Activated CD8-positive, alpha-beta memory T cell treated with anti-CD3 and anti-CD28 coated beads for 4 hours (primary cell): ENCODE results near the gene NELL2.
"Not testable (repeated sequence)": the region's sequence is repeated elsewhere in the genome, so short reads cannot be mapped to it uniquely, and the experiment has no call there.

Source experiments
- DNase-seq, 2 donors: peaks; one replicate each; pipeline ENCODE4 v3.0.0-alpha.2; 2020; ENCODE audit warnings: low read depth in 2 of 2

The NELL2 gene

GRCh38 chr12:44696542-44696941 is 179.6 kb downstream of the NELL2 start:
- no peak for DNase-seq

- no peak for DNase-seq
Measured at GRCh38 chr12:44694017-44694416, 182.1 kb downstream of the NELL2 start.

GRCh38 chr12:44689587-44689986 is 186.5 kb downstream of the NELL2 start:
- DNase-seq, result no peak

- not testable (repeated sequence) for DNase-seq
Measured at GRCh38 chr12:44686821-44687432, 189.2 kb downstream of the NELL2 start.

- DNase-seq, result no peak
Measured at GRCh38 chr12:44677724-44678123, 198.4 kb downstream of the NELL2 start.

GRCh38 chr12:44674875-44675274 is 201.2 kb downstream of the NELL2 start:
- DNase-seq, result no peak

- no peak for DNase-seq
Measured at GRCh38 chr12:44673811-44674210, 202.3 kb downstream of the NELL2 start.

- DNase-seq, result no peak
Measured at GRCh38 chr12:44672042-44672441, 204.1 kb downstream of the NELL2 start.

GRCh38 chr12:44668443-44668842 is 207.7 kb downstream of the NELL2 start:
- no peak for DNase-seq

- DNase-seq, result no peak
Measured at GRCh38 chr12:44667461-44667860, 208.7 kb downstream of the NELL2 start.

GRCh38 chr12:44663291-44663690 is 212.8 kb downstream of the NELL2 start:
- DNase-seq, result no peak

- DNase-seq, result no peak
Measured at GRCh38 chr12:44655846-44656245, 220.3 kb downstream of the NELL2 start.

- DNase-seq, result no peak
Measured at GRCh38 chr12:44654646-44655639, 221.2 kb downstream of the NELL2 start.

GRCh38 chr12:44653861-44654527 is 222.1 kb downstream of the NELL2 start:
- no peak for DNase-seq

GRCh38 chr12:44649693-44650092 is 226.4 kb downstream of the NELL2 start:
- DNase-seq, result no peak

GRCh38 chr12:44647917-44648690 is 228.0 kb downstream of the NELL2 start:
- no peak for DNase-seq

GRCh38 chr12:44640427-44641190 is 235.5 kb downstream of the NELL2 start:
- DNase-seq, result no peak

GRCh38 chr12:44637875-44638274 is 238.2 kb downstream of the NELL2 start:
- DNase-seq, result no peak

GRCh38 chr12:44628180-44628579 is 247.9 kb downstream of the NELL2 start:
- no peak for DNase-seq

GRCh38 chr12:44627387-44628166 is 248.5 kb downstream of the NELL2 start:
- DNase-seq, result no peak
